NCI-H2171 treated with DMSO at 0.1 percent for 48 hours (cell line): ENCODE measurements around the gene ZNF440.

ENCODE experiments used
- DNase-seq: peaks from one replicate; lab custom pipeline; 2025; lab: John Stamatoyannopoulos, UW

Gene ZNF440

DNA sequence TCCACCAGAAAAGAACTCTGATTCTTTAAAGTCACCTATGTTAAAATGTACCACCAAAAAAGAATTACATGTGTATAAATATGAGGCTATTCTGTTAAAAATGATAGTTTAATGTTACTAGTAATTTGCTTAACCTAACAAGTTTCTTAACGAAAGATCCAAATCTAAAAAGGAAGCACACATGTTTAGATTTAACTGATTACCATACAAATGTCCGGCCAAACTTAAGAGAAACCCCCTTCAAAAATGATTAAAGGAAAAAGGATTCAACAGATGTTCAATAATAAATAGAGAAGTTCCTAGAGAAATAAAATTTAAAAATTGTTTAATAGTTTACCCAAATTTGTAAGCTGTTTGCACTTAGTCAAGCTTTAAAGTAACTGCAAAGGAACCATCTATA, 68.5 kb downstream of the ZNF440 start:
- no peak for DNase-seq
